ENCODE results near the gene EYA4.
A peak's percentile ranks its signal among the peaks of the same experiment; 100 is the strongest.

The EYA4 gene

DNA sequence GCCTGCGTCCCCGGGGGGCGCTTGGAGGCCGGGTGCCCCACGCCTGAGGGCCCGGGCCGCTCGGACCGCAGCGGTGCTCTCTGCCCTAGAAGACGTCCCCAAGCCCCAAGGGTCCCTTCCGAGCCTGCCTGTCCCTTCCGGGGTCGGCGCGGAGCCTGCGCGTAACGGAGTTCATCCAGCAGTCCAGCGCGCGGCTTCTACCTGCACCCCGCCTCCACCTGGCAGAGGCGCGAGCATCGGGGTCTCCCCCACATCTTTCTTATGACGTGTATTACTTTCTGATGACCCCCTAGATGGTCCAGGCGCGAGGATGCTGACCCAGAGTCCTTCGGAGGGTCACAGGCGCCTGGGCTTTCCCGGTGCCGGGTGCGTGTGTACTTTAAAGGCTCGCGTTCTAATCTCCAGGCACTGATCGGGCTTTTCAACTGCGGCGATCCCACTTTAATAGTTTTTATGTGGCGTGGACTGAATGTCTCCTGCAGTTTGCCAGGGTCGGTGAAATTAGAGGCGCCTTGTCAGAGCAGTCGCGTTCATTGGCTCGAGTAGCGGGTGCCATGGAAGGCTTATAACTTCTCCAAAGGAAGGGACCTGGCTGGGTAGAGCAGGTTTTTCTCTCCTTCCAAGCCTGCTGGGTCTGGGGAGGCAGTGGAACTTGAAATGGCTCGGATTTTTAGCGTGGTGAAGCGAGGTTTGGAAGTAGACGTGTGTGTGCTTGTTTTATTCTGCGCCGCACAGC lies 912 bp downstream of the EYA4 start:
- Histone ChIP-seq H3K36me3 (replicated peaks in 1 of 2; ENCODE audit: control insufficient read depth in 2 of 2, insufficient read depth in 2 of 2, low read length in 2 of 2) (no peaks in the 10 kb centered on the region), H2AK5ac (ENCODE audit: low read depth, low read length) (no peak overlapping the region), H3K27me3 (ENCODE audit: control insufficient read depth in 3 of 3, insufficient read depth in 3 of 3, low read depth in 1 of 3, low read length in 3 of 3) (peaks cover 0 to 97% (median 19%) of the 10 kb centered on the region in 3 experiments), H3K4me3 (ENCODE audit: low read length in 2 of 2) (peak overlapping the region; percentile 45 to 89), H2AFZ (ENCODE audit: low read length) (peak overlapping the region; percentile 91), H3K23ac (ENCODE audit: low read depth, low read length, poor library complexity) (no peak overlapping the region), H3K4me2 (ENCODE audit: insufficient read depth, low read length, poor library complexity, severe bottlenecking) (peak overlapping the region; percentile 91), H3K79me1 (ENCODE audit: low read depth, low read length) (peaks cover 3% of the 10 kb centered on the region), H4K8ac (ENCODE audit: low read depth, low read length) (no peak overlapping the region), H3K18ac (ENCODE audit: low read length) (peak overlapping the region; percentile 94), H3K9me3 (replicated peaks in 1 of 2; ENCODE audit: control insufficient read depth in 2 of 2, insufficient read depth in 1 of 2, low read depth in 1 of 2, low read length in 2 of 2) (no peaks in the 10 kb centered on the region), H2BK12ac (ENCODE audit: low read length) (peak overlapping the region; percentile 73), H2BK5ac (ENCODE audit: low read length) (peak overlapping the region; percentile 75), H4K91ac (ENCODE audit: low read depth, low read length, poor library complexity) (no peak overlapping the region), H3K14ac (ENCODE audit: low read length) (peak overlapping the region; percentile 71), H2BK120ac (ENCODE audit: low read depth, low read length) (peak overlapping the region; percentile 61), H2BK15ac (ENCODE audit: low read length) (peak overlapping the region; percentile 99), H3K4me1 (ENCODE audit: control insufficient read depth in 2 of 2, insufficient read depth in 1 of 2, low read depth in 1 of 2, low read length in 2 of 2) (peaks cover 0 to 4% of the 10 kb centered on the region in 2 donors), H3K9ac (ENCODE audit: low read depth, low read length, poor library complexity) (peak overlapping the region; percentile 88), H3K4ac (ENCODE audit: low read length) (no peak overlapping the region), H3K27ac (replicated peaks; ENCODE audit: low read length) (no peak overlapping the region)
- WGBS, 2 donors (ENCODE audit: extremely low coverage in 2 of 2, insufficient read length in 2 of 2, insufficient replicate concordance in 1 of 2), result no CpG with 5 or more reads among the region's 52 CpGs
- peak; percentile 46 for DNase-seq (ENCODE audit: low spot score)

DNA sequence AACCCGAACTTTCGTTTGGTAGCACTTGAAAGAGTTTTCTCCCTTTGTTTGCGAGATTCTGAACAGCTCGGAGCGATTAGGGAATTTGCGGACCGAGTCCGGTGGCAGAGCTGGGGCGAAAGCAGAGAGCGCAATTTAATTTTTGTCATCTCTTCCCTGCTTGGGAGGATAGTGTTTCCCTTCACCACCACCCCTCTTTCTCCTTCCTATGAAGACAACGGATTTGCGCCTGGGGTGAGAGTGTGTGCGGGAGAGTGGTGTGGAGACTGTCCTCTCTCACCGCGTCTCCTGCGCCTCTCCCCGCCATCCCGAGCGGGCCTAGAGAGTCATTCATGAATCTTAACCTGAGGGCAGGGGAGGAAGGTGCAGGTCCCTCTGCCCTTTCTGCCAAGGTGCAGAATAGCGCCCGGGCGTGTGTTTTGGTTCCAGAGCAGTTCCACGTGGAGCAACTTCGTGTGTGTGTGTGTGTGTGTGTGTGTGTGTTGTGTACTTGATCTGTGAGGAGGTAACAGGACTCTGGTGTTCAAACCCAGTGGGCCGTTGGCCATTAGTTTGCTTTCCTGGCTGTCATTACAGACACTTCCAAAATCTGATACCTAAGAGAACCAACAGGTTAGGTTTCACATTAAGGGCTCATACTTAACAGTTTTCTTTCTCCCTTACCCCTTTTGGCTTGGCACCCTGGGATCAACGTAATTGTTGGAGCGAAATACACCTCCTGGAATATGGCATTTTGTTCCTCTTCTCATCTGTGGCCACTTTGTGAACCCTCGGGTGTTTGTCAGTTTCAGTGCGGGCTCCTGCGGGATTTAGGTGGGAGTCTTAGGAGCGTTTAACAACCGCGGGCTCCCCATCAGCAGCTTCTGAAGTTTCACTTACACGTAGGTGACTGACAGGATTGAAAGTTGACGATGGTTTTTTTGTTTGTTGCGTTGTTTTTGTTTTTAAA lies 1.8 kb downstream of the EYA4 start:
- peak overlapping the region; percentile 75 for H3K9ac ChIP-seq (ENCODE audit: low read depth, low read length, poor library complexity)
- no peak overlapping the region for H2BK12ac ChIP-seq (ENCODE audit: low read length)
- H3K18ac ChIP-seq (ENCODE audit: low read length), result peak overlapping the region; percentile 89
- no peaks in the 10 kb centered on the region for H3K36me3 ChIP-seq (replicated peaks in 1 of 2; ENCODE audit: control insufficient read depth in 2 of 2, insufficient read depth in 2 of 2, low read length in 2 of 2)
- H3K9me3 ChIP-seq (replicated peaks in 1 of 2; ENCODE audit: control insufficient read depth in 2 of 2, insufficient read depth in 1 of 2, low read depth in 1 of 2, low read length in 2 of 2), result no peaks in the 10 kb centered on the region
- H3K4me2 ChIP-seq (ENCODE audit: insufficient read depth, low read length, poor library complexity, severe bottlenecking), result peak overlapping the region; percentile 91
- no peak overlapping the region for H3K27ac ChIP-seq (replicated peaks; ENCODE audit: low read length)
- H2AFZ ChIP-seq (ENCODE audit: low read length), result peak overlapping the region; percentile 91
- no peak overlapping the region for H2AK5ac ChIP-seq (ENCODE audit: low read depth, low read length)
- H3K79me1 ChIP-seq (ENCODE audit: low read depth, low read length), result peaks cover 3% of the 10 kb centered on the region
- no CpG with 5 or more reads among the region's 36 CpGs for WGBS, 2 donors (ENCODE audit: extremely low coverage in 2 of 2, insufficient read length in 2 of 2, insufficient replicate concordance in 1 of 2)
- H2BK120ac ChIP-seq (ENCODE audit: low read depth, low read length), result peak overlapping the region; percentile 61
- H2BK15ac ChIP-seq (ENCODE audit: low read length), result no peak overlapping the region
- no peak overlapping the region for H3K23ac ChIP-seq (ENCODE audit: low read depth, low read length, poor library complexity)
- H4K91ac ChIP-seq (ENCODE audit: low read depth, low read length, poor library complexity), result no peak overlapping the region
- H3K4me3 ChIP-seq (ENCODE audit: low read length in 2 of 2), result peak overlapping the region in 1 of 2 donors; percentile 89
- H3K4ac ChIP-seq (ENCODE audit: low read length), result no peak overlapping the region
- no peak overlapping the region for H4K8ac ChIP-seq (ENCODE audit: low read depth, low read length)
- H3K4me1 ChIP-seq (ENCODE audit: control insufficient read depth in 2 of 2, insufficient read depth in 1 of 2, low read depth in 1 of 2, low read length in 2 of 2), result peaks cover 0 to 4% of the 10 kb centered on the region in 2 donors
- DNase-seq (ENCODE audit: low spot score), result peak; percentile 35
- no peak overlapping the region for H2BK5ac ChIP-seq (ENCODE audit: low read length)
- H3K14ac ChIP-seq (ENCODE audit: low read length), result no peak overlapping the region
- peaks cover 0 to 96% (median 19%) of the 10 kb centered on the region in 3 experiments for H3K27me3 ChIP-seq (ENCODE audit: control insufficient read depth in 3 of 3, insufficient read depth in 3 of 3, low read depth in 1 of 3, low read length in 3 of 3)

DNA sequence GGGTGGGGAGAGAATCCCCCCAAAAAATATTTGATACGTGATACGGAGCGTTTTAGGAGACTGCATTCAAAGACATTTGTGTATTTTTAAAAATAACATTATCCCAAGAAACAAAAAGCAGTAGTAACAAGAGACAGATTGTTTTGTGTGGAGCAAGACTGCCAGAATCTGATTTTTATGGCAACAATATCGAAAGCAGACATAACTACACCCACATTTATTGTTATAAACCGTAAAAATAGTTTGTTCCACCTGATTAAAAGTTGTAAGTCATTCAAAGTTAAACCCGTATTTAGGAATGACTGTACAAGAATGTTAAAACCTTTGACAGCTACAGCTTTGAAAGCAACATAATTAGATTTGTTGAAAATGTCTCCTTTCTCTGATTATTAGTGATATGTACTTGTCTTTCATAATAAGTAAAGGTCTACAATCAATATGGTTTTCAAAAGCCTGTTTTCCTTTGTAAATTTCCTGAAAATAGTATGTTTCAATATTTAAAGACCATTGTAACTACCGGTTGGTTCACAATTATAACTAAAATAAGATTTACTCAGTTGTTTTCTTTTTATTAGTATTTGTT lies 2.7 kb downstream of the EYA4 start:
- Histone ChIP-seq H3K27ac (replicated peaks; ENCODE audit: low read length) (no peak overlapping the region), H2BK15ac (ENCODE audit: low read length) (no peak overlapping the region)

More for the DNA sequence above, 2.7 kb downstream of the EYA4 start:
- H2AFZ ChIP-seq (ENCODE audit: low read length), result no peak overlapping the region
- H3K9ac ChIP-seq (ENCODE audit: low read depth, low read length, poor library complexity), result no peak overlapping the region
- H3K4me3 ChIP-seq (ENCODE audit: low read length in 2 of 2), result no peak overlapping the region
- no peak overlapping the region for H3K23ac ChIP-seq (ENCODE audit: low read depth, low read length, poor library complexity)
- H2BK120ac ChIP-seq (ENCODE audit: low read depth, low read length), result no peak overlapping the region
- no peak overlapping the region for H3K4me2 ChIP-seq (ENCODE audit: insufficient read depth, low read length, poor library complexity, severe bottlenecking)
- H3K9me3 ChIP-seq (replicated peaks in 1 of 2; ENCODE audit: control insufficient read depth in 2 of 2, insufficient read depth in 1 of 2, low read depth in 1 of 2, low read length in 2 of 2), result no peaks in the 10 kb centered on the region
- peaks cover 0 to 4% of the 10 kb centered on the region in 2 donors for H3K4me1 ChIP-seq (ENCODE audit: control insufficient read depth in 2 of 2, insufficient read depth in 1 of 2, low read depth in 1 of 2, low read length in 2 of 2)
- no peak overlapping the region for H2AK5ac ChIP-seq (ENCODE audit: low read depth, low read length)
- H3K36me3 ChIP-seq (replicated peaks in 1 of 2; ENCODE audit: control insufficient read depth in 2 of 2, insufficient read depth in 2 of 2, low read length in 2 of 2), result no peaks in the 10 kb centered on the region
- H2BK12ac ChIP-seq (ENCODE audit: low read length), result no peak overlapping the region
- no peak for DNase-seq (ENCODE audit: low spot score)
- peaks cover 0 to 97% (median 19%) of the 10 kb centered on the region in 3 experiments for H3K27me3 ChIP-seq (ENCODE audit: control insufficient read depth in 3 of 3, insufficient read depth in 3 of 3, low read depth in 1 of 3, low read length in 3 of 3)
- no CpG with 5 or more reads among the region's 7 CpGs for WGBS, 2 donors (ENCODE audit: extremely low coverage in 2 of 2, insufficient read length in 2 of 2, insufficient replicate concordance in 1 of 2)
- H3K14ac ChIP-seq (ENCODE audit: low read length), result no peak overlapping the region
- H4K91ac ChIP-seq (ENCODE audit: low read depth, low read length, poor library complexity), result no peak overlapping the region
- H2BK5ac ChIP-seq (ENCODE audit: low read length), result no peak overlapping the region
- peaks cover 3% of the 10 kb centered on the region for H3K79me1 ChIP-seq (ENCODE audit: low read depth, low read length)
- H3K18ac ChIP-seq (ENCODE audit: low read length), result no peak overlapping the region
- H4K8ac ChIP-seq (ENCODE audit: low read depth, low read length), result no peak overlapping the region
- no peak overlapping the region for H3K4ac ChIP-seq (ENCODE audit: low read length)
